WTC11 (cell line): ENCODE results near the gene RIMS4. TPM values are rescaled to one million over a fixed set of nuclear protein-coding genes. Genes with fewer than 3 reads are reported as not detected.

ENCODE experiments used
- ATAC-seq: fragments of 200-7000 bp; cut with Tn5 transposase; 2 replicates; pipeline ENCODE4 v1.10.0; 2021; ENCODE audit warnings: mild to moderate bottlenecking, moderate library complexity
- CTCF ChIA-PET: fragments of 300-600 bp; sonication (Branson Sonifier 250); formaldehyde crosslinking; loops from one replicate; lab custom pipeline; 2021; ENCODE audit warnings: antibody characterized with exemption; lab: Charles Lee
- POLR2A ChIA-PET: fragments of 350-600 bp; sonication (Branson Sonifier 250); formaldehyde crosslinking; loops from one replicate; lab custom pipeline; 2021; ENCODE audit warnings: antibody characterized with exemption; lab: Charles Lee
- DNase-seq: peaks from one replicate; pipeline ENCODE4 v3.0.0; 2021; ENCODE audit warnings: low spot score
- H3K27ac Mint-ChIP-seq: 2 replicates; pipeline ENCODE4 v1.8.0; 2021; ENCODE audit warnings: mixed read lengths
- H3K27me3 Mint-ChIP-seq: 2 replicates; pipeline ENCODE4 v1.8.0; 2021; ENCODE audit warnings: low read depth, mild to moderate bottlenecking, moderate library complexity, mixed read lengths
- H3K36me3 Mint-ChIP-seq: 2 replicates; pipeline ENCODE4 v1.8.0; 2021; ENCODE audit warnings: mixed read lengths
- H3K4me1 Mint-ChIP-seq: 2 replicates; pipeline ENCODE4 v1.8.0; 2022; ENCODE audit warnings: mixed read lengths
- H3K4me3 Mint-ChIP-seq: 2 replicates; pipeline ENCODE4 v1.8.0; 2021; ENCODE audit warnings: mild to moderate bottlenecking, moderate library complexity, mixed read lengths
- H3K9me3 Mint-ChIP-seq: 2 replicates; pipeline ENCODE4 v1.8.0; 2021; ENCODE audit warnings: mixed read lengths
- ARID4B ChIP-seq: sonication (generic); formaldehyde crosslinking; IDR thresholded peaks from 2 replicates; pipeline ENCODE4 v1.8.0; 2023; ENCODE audit warnings: missing genetic modification reagents, mild to moderate bottlenecking, borderline replicate concordance
- ATF2 ChIP-seq: sonication (generic); formaldehyde crosslinking; IDR thresholded peaks from 2 replicates; pipeline ENCODE4 v1.8.1; 2022; ENCODE audit warnings: low read depth, missing genetic modification reagents, borderline replicate concordance
- CDX4 ChIP-seq: fragments of 250-450 bp; sonication (Bioruptor Pico); IDR thresholded peaks from 2 replicates; pipeline ENCODE4 v1.9.0; 2021; ENCODE audit warnings: moderate library complexity, mild to moderate bottlenecking, inconsistent platforms, borderline replicate concordance
- E2F4 ChIP-seq: sonication (generic); formaldehyde crosslinking; IDR thresholded peaks from 2 replicates; pipeline ENCODE4 v1.8.1; 2022; ENCODE audit warnings: low read depth, mild to moderate bottlenecking, moderate library complexity, missing genetic modification reagents, borderline replicate concordance
- ELF4 ChIP-seq: sonication (generic); formaldehyde crosslinking; IDR thresholded peaks from 2 replicates; pipeline ENCODE4 v1.8.1; 2022; ENCODE audit warnings: low read depth, mild to moderate bottlenecking, moderate library complexity, missing genetic modification reagents
- FOXJ3 ChIP-seq: sonication (generic); formaldehyde crosslinking; IDR thresholded peaks from 2 replicates; pipeline ENCODE4 v1.9.0; 2021; ENCODE audit warnings: missing genetic modification reagents, mild to moderate bottlenecking, borderline replicate concordance
- FOXK1 ChIP-seq: sonication (generic); formaldehyde crosslinking; IDR thresholded peaks from 2 replicates; pipeline ENCODE4 v1.8.0; 2022; ENCODE audit warnings: mild to moderate bottlenecking, moderate library complexity, missing genetic modification reagents
- MXD4 ChIP-seq: fragments of 250-450 bp; sonication (Bioruptor Pico); IDR thresholded peaks from 2 replicates; pipeline ENCODE4 v1.8.0; 2021; ENCODE audit warnings: mild to moderate bottlenecking, moderate library complexity, borderline replicate concordance
- NFATC4 ChIP-seq: fragments of 250-450 bp; sonication (Bioruptor Pico); IDR thresholded peaks from 2 replicates; pipeline ENCODE4 v1.9.0; 2021; ENCODE audit warnings: mild to moderate bottlenecking
- NFYB ChIP-seq: sonication (generic); formaldehyde crosslinking; conservative IDR thresholded peaks from 2 replicates; pipeline ENCODE4 v1.8.0; 2022; ENCODE audit warnings: low read depth, missing genetic modification reagents
- NR1H2 ChIP-seq: sonication (generic); formaldehyde crosslinking; IDR thresholded peaks from 2 replicates; pipeline ENCODE4 v1.9.0; 2021; ENCODE audit warnings: mild to moderate bottlenecking, moderate library complexity, missing genetic modification reagents
- NR3C1 ChIP-seq: sonication (generic); formaldehyde crosslinking; conservative IDR thresholded peaks from 2 replicates; pipeline ENCODE4 v1.8.1; 2023; ENCODE audit warnings: low read depth, mild to moderate bottlenecking, missing genetic modification reagents
- RELA ChIP-seq: sonication (generic); formaldehyde crosslinking; IDR thresholded peaks from 2 replicates; pipeline ENCODE4 v1.8.1; 2022; ENCODE audit warnings: missing genetic modification reagents, mild to moderate bottlenecking, borderline replicate concordance
- USF2 ChIP-seq: sonication (generic); formaldehyde crosslinking; IDR thresholded peaks from 2 replicates; pipeline ENCODE4 v1.8.1; 2023; ENCODE audit warnings: mild to moderate bottlenecking, missing genetic modification reagents, moderate library complexity
- ZBTB43 ChIP-seq: sonication (generic); formaldehyde crosslinking; IDR thresholded peaks from 2 replicates; pipeline ENCODE4 v1.8.1; 2023; ENCODE audit warnings: mild to moderate bottlenecking, missing genetic modification reagents
- ZNF232 ChIP-seq: sonication (generic); formaldehyde crosslinking; IDR thresholded peaks from 2 replicates; pipeline ENCODE4 v1.8.0; 2022; ENCODE audit warnings: mild to moderate bottlenecking, missing genetic modification reagents
- ZNF281 ChIP-seq: sonication (generic); formaldehyde crosslinking; IDR thresholded peaks from 2 replicates; pipeline ENCODE4 v1.8.0; 2023; ENCODE audit warnings: mild to moderate bottlenecking, missing genetic modification reagents
- ZNF317 ChIP-seq: sonication (generic); formaldehyde crosslinking; IDR thresholded peaks from 2 replicates; pipeline ENCODE4 v1.8.1; 2023; ENCODE audit warnings: low read depth, mild to moderate bottlenecking, moderate library complexity, missing genetic modification reagents, borderline replicate concordance
- ZNF416 ChIP-seq: fragments of 250-450 bp; sonication (Bioruptor Pico); IDR thresholded peaks from 2 replicates; pipeline ENCODE4 v1.9.0; 2021; ENCODE audit warnings: mild to moderate bottlenecking, inconsistent platforms
- ZNF671 ChIP-seq: fragments of 250-450 bp; sonication (Bioruptor Pico); IDR thresholded peaks from 2 replicates; pipeline ENCODE4 v1.8.0; 2021; ENCODE audit warnings: mild to moderate bottlenecking
- total RNA-seq: library from RNA; stranded (reverse); gene quantifications from 3 replicates; pipeline ENCODE4 v1.2.3, GENCODE V29; 2021

Gene RIMS4
- total RNA-seq, 1 experiment from 2014 or later, result 24.8 TPM

- TF ChIP-seq ARID4B (no peak), E2F4 (CRISPR knock-in tag) (no peak), NFATC4 (CRISPR knock-in tag) (no peak), ZNF416 (CRISPR knock-in tag) (no peak), USF2 (no peak), CDX4 (CRISPR knock-in tag) (no peak), ZBTB43 (no peak), MXD4 (CRISPR knock-in tag) (no peak)
Measured at GRCh38 chr20:44758247-44759101, 51.9 kb downstream of the RIMS4 start (continued).

- Mint-ChIP-seq H3K4me3 (no peak overlapping the region), H3K36me3 (no peaks in the 10 kb centered on the region), H3K27me3 (no peaks in the 10 kb centered on the region), H3K27ac (no peak overlapping the region), H3K9me3 (no peaks in the 10 kb centered on the region), H3K4me1 (no peaks in the 10 kb centered on the region)
- DNase-seq, result no peak
- ChIA-PET POLR2A (no interaction called here), CTCF (interaction anchor here (1.4 kb wide), 1 partner anchor 9 kb away, joined by 8 read pairs; no protein-coding TSS in a partner anchor)
- ATAC-seq, result no peak
- TF ChIP-seq NFATC4 (CRISPR knock-in tag), result no peak
- no peak for TF ChIP-seq RELA (CRISPR knock-in tag)
- TF ChIP-seq ATF2, result no peak
- TF ChIP-seq ZNF671 (CRISPR knock-in tag), result no peak
- TF ChIP-seq ZNF281 (CRISPR knock-in tag), result no peak
- TF ChIP-seq FOXK1 (CRISPR knock-in tag), result no peak
- TF ChIP-seq ZNF232 (CRISPR knock-in tag), result no peak
- TF ChIP-seq ZNF416 (CRISPR knock-in tag), result no peak
- TF ChIP-seq NFYB, result no peak
- no peak for TF ChIP-seq FOXJ3 (CRISPR knock-in tag)
- TF ChIP-seq ELF4 (CRISPR knock-in tag), result no peak
- TF ChIP-seq NR1H2 (CRISPR knock-in tag), result no peak
- TF ChIP-seq ZNF317 (CRISPR knock-in tag), result no peak
- no peak for TF ChIP-seq NR3C1 (CRISPR knock-in tag)
Measured at GRCh38 chr20:44756956-44757355, 53.4 kb downstream of the RIMS4 start.
